Right lobe of liver (tissue), 6 donors: ENCODE measurements around the gene LY6G6F. TPM values are rescaled to one million over a fixed set of nuclear protein-coding genes. Genes with fewer than 3 reads are reported as not detected.

Source experiments
- ATAC-seq, 4 donors: fragments of 200-7000 bp; cut with Tn5 transposase; one replicate each; pipeline ENCODE4 v1.9.1; 2020; ENCODE audit warnings: mild to moderate bottlenecking in 4 of 4, moderate library complexity in 4 of 4
- DNase-seq, 3 donors: peaks; one replicate each; pipeline ENCODE4 v3.0.0-alpha.2; 2020
- H3K27ac ChIP-seq, 3 donors: fragments of 200-600 bp; one replicate each; pipeline ENCODE4 v1.8.0; 2022
- H3K27me3 ChIP-seq, 2 donors: fragments of 200-600 bp; one replicate each; pipeline ENCODE4 v1.8.0; 2022
- H3K36me3 ChIP-seq, 4 donors: fragments of 200-600 bp; sonication (generic) in 1 of 4; one replicate each; pipeline versions ENCODE4 v1.5.1 to v1.8.0; 2017 to 2022; ENCODE audit warnings: control low read depth in 1 of 4
- H3K4me1 ChIP-seq, 4 donors: fragments of 200-600 bp; sonication (generic) in 1 of 4; one replicate each; pipeline versions ENCODE4 v1.5.1 to v1.8.0; 2017 to 2022; ENCODE audit warnings: control low read depth in 1 of 4
- H3K4me3 ChIP-seq, 3 donors: fragments of 200-600 bp; one replicate each; pipeline ENCODE4 v1.8.0; 2022
- H3K9me3 ChIP-seq, 4 donors: fragments of 200-600 bp; sonication (generic) in 1 of 4; one replicate each; pipeline versions ENCODE4 v1.5.1 to v1.8.0; 2017 to 2022; ENCODE audit warnings: control low read depth in 1 of 4
- POLR2A ChIP-seq: fragments of 450-650 bp; IDR thresholded peaks from one replicate; pipeline ENCODE4 v1.6.1; 2017; ENCODE audit warnings: antibody characterized with exemption, mild to moderate bottlenecking
- WGBS: methylation state at CpG from one replicate; pipeline ENCODE4 v1.1.6; 2018; ENCODE audit warnings: low coverage, low lambda C conversion rate; ENCODE audit not compliant: insufficient coverage; ENCODE audit errors: missing lambda C conversion rate; 5-methylcytosine and 5-hydroxymethylcytosine counted together
- intact Hi-C, 2 donors: fragments of 100-400 bp; cut with DNase I; formaldehyde crosslinking; loops; one replicate each; pipeline versions ENCODE4 v1.11.2 to v1.14.1; 2022
- total RNA-seq, 6 experiments: library from RNA; depleted of rRNA in 2 of 6; stranded (reverse); fragments of >200 nt in 2 of 6; fragmentation: NEBNext Ultra II Directional in 3 of 6; extraction: Animal tissue kit (Norgen Biotek cat#: 25700) in 3 of 6; gene quantifications; one replicate each; pipeline versions ENCODE4 v1.1.0 to v1.2.4, GENCODE V29; 2016 to 2023
- TF ChIP-seq, protein P1 (sequence below), 4 donors: fragments of 200-600 bp in 3 of 4; fragments of 450-650 bp in 1 of 4; IDR thresholded peaks; one replicate each; pipeline versions ENCODE4 v1.5.1 to v1.8.0; 2016 to 2022; ENCODE audit warnings: antibody characterized with exemption in 4 of 4, mild to moderate bottlenecking in 2 of 4
- donor health status: DM: no; HTN: yes; CAD: no.
- donor health status: DM: no; HTN: no; CAD: no.
- donor health status: DM: no; HTN: no; CAD: no.
- donor health status: DM: no; HTN: yes; CAD: no.
- donor health status: DM: no; HTN: yes; CAD: no.

Gene LY6G6F
- total RNA-seq, 6 experiments from 2014 or later = not detected

DNA sequence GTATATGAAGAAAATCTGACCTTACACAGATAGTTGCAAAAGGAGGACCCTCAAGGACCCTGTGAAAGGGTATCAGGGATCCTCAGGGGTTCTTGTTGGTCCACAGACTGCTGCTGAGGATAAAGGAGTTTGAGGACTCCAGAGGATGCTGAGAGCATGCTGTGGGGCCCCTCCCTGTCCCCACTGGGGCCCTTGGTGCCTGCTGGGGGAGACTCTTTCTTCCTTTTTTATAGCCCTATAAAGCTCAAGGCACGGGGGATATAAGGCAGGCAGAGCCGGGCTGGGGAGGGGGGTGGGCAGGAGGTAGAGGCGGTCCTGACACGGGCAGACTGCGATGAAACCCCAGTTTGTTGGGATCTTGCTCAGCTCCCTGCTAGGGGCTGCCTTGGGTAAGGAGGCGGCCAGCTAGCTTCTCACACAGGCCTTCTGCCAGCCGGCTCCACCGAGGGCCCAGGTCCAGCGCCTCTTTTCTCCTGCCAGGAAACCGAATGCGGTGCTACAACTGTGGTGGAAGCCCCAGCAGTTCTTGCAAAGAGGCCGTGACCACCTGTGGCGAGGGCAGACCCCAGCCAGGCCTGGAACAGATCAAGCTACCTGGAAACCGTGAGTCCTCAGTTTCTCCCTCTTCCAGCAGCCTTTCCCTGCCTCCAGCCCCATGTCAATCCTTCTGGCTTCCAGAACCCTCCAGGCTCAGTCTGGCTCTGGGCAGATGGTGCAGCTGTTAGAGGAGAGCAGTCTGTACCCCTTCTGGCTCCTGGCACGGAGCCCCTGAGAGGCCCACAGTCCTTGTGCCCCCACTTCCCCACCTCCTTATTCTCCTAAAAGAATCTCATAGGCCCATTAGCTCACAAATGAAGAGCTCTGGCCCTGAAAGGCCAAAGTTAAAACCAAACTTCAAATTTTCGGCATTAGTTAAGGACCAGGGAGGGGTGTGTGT lies 8.6 kb downstream of the LY6G6F start, which contains the start of gene LY6G6D:
TSS of gene LY6G6D (plus strand) at position 327 of the 937 bp plus-strand sequence. CDS start at position 335, 8 bp downstream.
- DNase-seq = no peak
- Histone ChIP-seq H3K27me3 (no peaks in the 10 kb centered on the region), H3K27ac (no peak within 1 kb of the TSS), H3K4me1 (no peaks in the 10 kb centered on the region), H3K4me3 (no peak within 1 kb of the TSS), H3K36me3 (no peaks in the 10 kb centered on the region), H3K9me3 (no peaks in the 10 kb centered on the region)
- WGBS = 72% methylated on average over 3 of the region's 16 CpGs
- ATAC-seq = no peak
- intact Hi-C loops = loop anchor here in 1 of 2 donors (10.0 kb wide), 1 partner anchor 50 kb away; the partner anchor contains the start of gene SAPCD1
- TF ChIP-seq, protein P1, sequence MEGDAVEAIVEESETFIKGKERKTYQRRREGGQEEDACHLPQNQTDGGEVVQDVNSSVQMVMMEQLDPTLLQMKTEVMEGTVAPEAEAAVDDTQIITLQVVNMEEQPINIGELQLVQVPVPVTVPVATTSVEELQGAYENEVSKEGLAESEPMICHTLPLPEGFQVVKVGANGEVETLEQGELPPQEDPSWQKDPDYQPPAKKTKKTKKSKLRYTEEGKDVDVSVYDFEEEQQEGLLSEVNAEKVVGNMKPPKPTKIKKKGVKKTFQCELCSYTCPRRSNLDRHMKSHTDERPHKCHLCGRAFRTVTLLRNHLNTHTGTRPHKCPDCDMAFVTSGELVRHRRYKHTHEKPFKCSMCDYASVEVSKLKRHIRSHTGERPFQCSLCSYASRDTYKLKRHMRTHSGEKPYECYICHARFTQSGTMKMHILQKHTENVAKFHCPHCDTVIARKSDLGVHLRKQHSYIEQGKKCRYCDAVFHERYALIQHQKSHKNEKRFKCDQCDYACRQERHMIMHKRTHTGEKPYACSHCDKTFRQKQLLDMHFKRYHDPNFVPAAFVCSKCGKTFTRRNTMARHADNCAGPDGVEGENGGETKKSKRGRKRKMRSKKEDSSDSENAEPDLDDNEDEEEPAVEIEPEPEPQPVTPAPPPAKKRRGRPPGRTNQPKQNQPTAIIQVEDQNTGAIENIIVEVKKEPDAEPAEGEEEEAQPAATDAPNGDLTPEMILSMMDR (IDR thresholded peaks at IDR 0.05) = no peak
- no peak for TF ChIP-seq POLR2A

GRCh38 chr6:31717499-31718222 lies 11.0 kb downstream of the LY6G6F start:
- no peaks in the 10 kb centered on the region for H3K4me1 ChIP-seq
- no peaks in the 10 kb centered on the region for H3K9me3 ChIP-seq
- H3K36me3 ChIP-seq = no peaks in the 10 kb centered on the region
- ATAC-seq = peak; percentile 6 to 58 (median 36)
- H3K4me3 ChIP-seq = no peak overlapping the region
- no peaks in the 10 kb centered on the region for H3K27me3 ChIP-seq
- intact Hi-C loops = loop anchor here in 1 of 2 donors (10.0 kb wide), 1 partner anchor 47 kb away; the partner anchor contains the start of gene SAPCD1
- no peak for TF ChIP-seq POLR2A
- TF ChIP-seq, protein P1 (IDR thresholded peaks at IDR 0.05) = peak in 2 of 4 donors; percentile 7 to 9
- DNase-seq = no peak
- 70% methylated on average over 7 of the region's 10 CpGs for WGBS
- no peak overlapping the region for H3K27ac ChIP-seq

DNA sequence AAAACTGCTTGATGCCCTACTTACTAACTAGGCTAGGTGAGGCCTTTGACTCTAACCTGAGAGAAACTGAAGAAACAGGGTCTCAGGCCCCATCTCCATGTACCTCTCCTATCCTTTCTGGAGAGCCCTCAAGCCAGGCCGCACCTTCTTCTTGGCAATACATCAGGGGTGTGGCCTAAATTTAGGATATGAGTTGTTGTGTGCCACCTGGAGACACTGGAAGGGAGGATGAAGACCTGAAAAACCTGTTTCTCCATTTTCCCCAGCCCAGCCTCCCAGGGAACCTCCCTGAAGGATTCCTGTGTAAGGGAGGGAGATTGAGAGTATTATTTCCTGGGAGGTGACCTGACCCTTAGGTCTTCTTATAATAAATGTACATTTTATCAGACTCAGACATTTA lies 11.6 kb downstream of the LY6G6F start:
- Histone ChIP-seq H3K27me3 (no peaks in the 10 kb centered on the region), H3K36me3 (no peaks in the 10 kb centered on the region), H3K4me3 (no peak overlapping the region), H3K4me1 (no peaks in the 10 kb centered on the region), H3K27ac (no peak overlapping the region), H3K9me3 (no peaks in the 10 kb centered on the region)
- TF ChIP-seq, protein P1 (IDR thresholded peaks at IDR 0.05) = no peak
- TF ChIP-seq POLR2A = no peak
- ATAC-seq (no peak), DNase-seq (no peak)
- intact Hi-C loops = loop anchor here in 1 of 2 donors (10.0 kb wide), 1 partner anchor 47 kb away; the partner anchor contains the start of gene SAPCD1
- WGBS = no CpG with 5 or more reads among the region's 1 CpG

GRCh38 chr6:31719001-31719400 lies 12.3 kb downstream of the LY6G6F start:
- 90% methylated on average over 1 of the region's 6 CpGs for WGBS
- Histone ChIP-seq H3K9me3 (no peaks in the 10 kb centered on the region), H3K4me1 (no peaks in the 10 kb centered on the region), H3K27me3 (no peaks in the 10 kb centered on the region), H3K27ac (no peak overlapping the region), H3K4me3 (no peak overlapping the region), H3K36me3 (no peaks in the 10 kb centered on the region)
- intact Hi-C loops = loop anchor here in 1 of 2 donors (10.0 kb wide), 1 partner anchor 46 kb away; the partner anchor contains the start of gene SAPCD1
- ATAC-seq = peak in 1 of 4 donors; percentile 12
- TF ChIP-seq, protein P1 (IDR thresholded peaks at IDR 0.05) = no peak
- TF ChIP-seq POLR2A = no peak
- DNase-seq = no peak
